Measurements from ENCODE around the gene DCTN1. TPM values are rescaled to one million over a fixed set of nuclear protein-coding genes. Genes with fewer than 3 reads are reported as not detected.
A peak's percentile ranks its signal among the peaks of the same experiment; 100 is the strongest.

DCTN1 gene
- 100 to 1,000 TPM in 1 of 2 donors, 10 to 100 TPM in 1; 98.4 to 142 TPM for total RNA-seq
- polyA plus RNA-seq, result 100 to 1,000 TPM in 1 of 2 donors, 10 to 100 TPM in 1; 69.9 to 110 TPM
- long read RNA-seq, donor 1, full-length matches to known transcripts, result 19 of 41 reads
- long read RNA-seq, donor 1, partial matches to known transcripts, result 22 of 41 reads
- long read RNA-seq, donor 1, other reads (novel, unspliced or antisense), result 0 of 41 reads
- long read RNA-seq, donor 2, full-length matches to known transcripts, result 1 of 14 reads
- long read RNA-seq, donor 2, partial matches to known transcripts, result 13 of 14 reads
- long read RNA-seq, donor 2, other reads (novel, unspliced or antisense), result 0 of 14 reads
- long read RNA-seq, donor 3, full-length matches to known transcripts, result 8 of 18 reads
- long read RNA-seq, donor 3, partial matches to known transcripts, result 10 of 18 reads
- long read RNA-seq, donor 3, other reads (novel, unspliced or antisense), result 0 of 18 reads
- long read RNA-seq, donor 4, full-length matches to known transcripts, result 6 of 12 reads
- long read RNA-seq, donor 4, partial matches to known transcripts, result 6 of 12 reads
- long read RNA-seq, donor 4, other reads (novel, unspliced or antisense), result 0 of 12 reads
- long read RNA-seq, donor 5, full-length matches to known transcripts, result 9 of 27 reads
- long read RNA-seq, donor 5, partial matches to known transcripts, result 18 of 27 reads
- long read RNA-seq, donor 5, other reads (novel, unspliced or antisense), result 0 of 27 reads

- TF ChIP-seq CTCF (IDR thresholded peaks at IDR 0.05; ENCODE audit: control extremely low read depth, extremely low read depth), result no peak
- Histone ChIP-seq H3K27me3 (ENCODE audit: control insufficient read depth in 3 of 3, insufficient read depth in 3 of 3, low read length in 2 of 3) (no peaks in the 10 kb centered on the region), H3K27ac (ENCODE audit: low read depth in 1 of 2, low read length in 1 of 2) (peak within 1 kb of the TSS; percentile 23 to 47), H3K9ac (ENCODE audit: insufficient read depth in 1 of 2, low read length in 2 of 2) (peak within 1 kb of the TSS; percentile 34 to 42), H3K36me3 (ENCODE audit: control insufficient read depth in 4 of 4, insufficient read depth in 4 of 4, low read length in 4 of 4) (peaks cover 4 to 26% (median 21%) of the 10 kb centered on the region in 4 donors), H3K9me3 (ENCODE audit: control insufficient read depth in 4 of 4, insufficient read depth in 3 of 4, low read length in 3 of 4) (no peaks in the 10 kb centered on the region), H3K4me1 (ENCODE audit: control insufficient read depth in 5 of 5, insufficient read depth in 5 of 5, low read length in 5 of 5) (peaks cover 9 to 22% (median 15%) of the 10 kb centered on the region in 5 donors), H3K4me3 (peak within 1 kb of the TSS; percentile 33)
- WGBS, 2 donors, result 33 to 54% methylated on average over 14 of the region's 14 CpGs
- DNase-seq (peak; percentile 78 to 88 (median 80)), ATAC-seq (ENCODE audit: insufficient read depth, low FRiP score) (peak; percentile 68)
Measured at GRCh38 chr2:74379851-74380789, at the start of gene DCTN1. Gene DCTN1, minus strand, starts transcription at chr2:74380311. Its CDS starts 274 bp downstream, at chr2:74380037.

- H3K4me1 ChIP-seq (ENCODE audit: control insufficient read depth in 5 of 5, insufficient read depth in 5 of 5, low read length in 5 of 5), result no peaks in the 10 kb centered on the region
- no peak overlapping the region for H3K9ac ChIP-seq (ENCODE audit: insufficient read depth in 1 of 2, low read length in 2 of 2)
- no peak for TF ChIP-seq CTCF (IDR thresholded peaks at IDR 0.05; ENCODE audit: control extremely low read depth, extremely low read depth)
- no peak overlapping the region for H3K27ac ChIP-seq (ENCODE audit: low read depth in 1 of 2, low read length in 1 of 2)
- WGBS, 2 donors, result 91 to 92% methylated on average over 5 of the region's 5 CpGs
- no peaks in the 10 kb centered on the region for H3K27me3 ChIP-seq (ENCODE audit: control insufficient read depth in 3 of 3, insufficient read depth in 3 of 3, low read length in 2 of 3)
- ATAC-seq (ENCODE audit: insufficient read depth, low FRiP score) (no peak), DNase-seq (no peak)
- H3K9me3 ChIP-seq (ENCODE audit: control insufficient read depth in 4 of 4, insufficient read depth in 3 of 4, low read length in 3 of 4), result no peaks in the 10 kb centered on the region
- peaks cover 20 to 45% (median 39%) of the 10 kb centered on the region in 4 donors for H3K36me3 ChIP-seq (ENCODE audit: control insufficient read depth in 4 of 4, insufficient read depth in 4 of 4, low read length in 4 of 4)
- no peak overlapping the region for H3K4me3 ChIP-seq
Measured at GRCh38 chr2:74428675-74429074, 48.6 kb upstream of the DCTN1 start.

GRCh38 chr2:74427551-74427950 lies 47.4 kb upstream of the DCTN1 start:
- WGBS, 2 donors, result 88 to 89% methylated on average over 3 of the region's 3 CpGs
- no peak overlapping the region for H3K4me3 ChIP-seq
- H3K9me3 ChIP-seq (ENCODE audit: control insufficient read depth in 4 of 4, insufficient read depth in 3 of 4, low read length in 3 of 4), result no peaks in the 10 kb centered on the region
- H3K36me3 ChIP-seq (ENCODE audit: control insufficient read depth in 4 of 4, insufficient read depth in 4 of 4, low read length in 4 of 4), result peaks cover 20 to 44% (median 39%) of the 10 kb centered on the region in 4 donors
- no peak overlapping the region for H3K9ac ChIP-seq (ENCODE audit: insufficient read depth in 1 of 2, low read length in 2 of 2)
- ATAC-seq (ENCODE audit: insufficient read depth, low FRiP score) (no peak), DNase-seq (no peak)
- H3K4me1 ChIP-seq (ENCODE audit: control insufficient read depth in 5 of 5, insufficient read depth in 5 of 5, low read length in 5 of 5), result no peaks in the 10 kb centered on the region
- H3K27ac ChIP-seq (ENCODE audit: low read depth in 1 of 2, low read length in 1 of 2), result no peak overlapping the region
- TF ChIP-seq CTCF (IDR thresholded peaks at IDR 0.05; ENCODE audit: control extremely low read depth, extremely low read depth), result no peak
- H3K27me3 ChIP-seq (ENCODE audit: control insufficient read depth in 3 of 3, insufficient read depth in 3 of 3, low read length in 2 of 3), result no peaks in the 10 kb centered on the region

Data from lung (tissue), 16 donors.